HG03159 (cell line): Measurements from ENCODE around the gene CLRN3.

Source experiments
- ATAC-seq: cut with Tn5 transposase; IDR thresholded peaks from one replicate; pipeline ENCODE4 v1.9.1; 2021; ENCODE audit warnings: mild to moderate bottlenecking, moderate library complexity; ENCODE audit not compliant: unreplicated experiment

CLRN3 gene

DNA sequence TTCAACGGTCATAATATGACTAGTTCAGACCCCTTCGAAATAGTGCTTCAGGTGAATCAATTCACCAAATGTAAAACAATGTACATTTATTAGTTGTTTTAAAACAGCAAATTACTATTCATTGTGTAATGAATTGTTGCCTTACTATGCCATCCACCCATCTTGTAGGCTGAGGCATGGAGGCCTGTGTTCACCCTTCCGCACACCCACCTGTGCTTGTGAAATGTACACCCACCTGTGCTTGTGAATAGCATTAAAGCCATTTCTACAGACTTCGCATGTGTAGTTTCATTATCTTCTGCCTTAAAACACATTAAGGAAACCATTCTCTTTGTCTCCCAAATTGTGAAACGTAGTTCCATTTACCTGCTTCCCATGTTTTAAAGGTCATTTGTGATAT, 16.8 kb downstream of the CLRN3 start:
- ATAC-seq, result no peak

DNA sequence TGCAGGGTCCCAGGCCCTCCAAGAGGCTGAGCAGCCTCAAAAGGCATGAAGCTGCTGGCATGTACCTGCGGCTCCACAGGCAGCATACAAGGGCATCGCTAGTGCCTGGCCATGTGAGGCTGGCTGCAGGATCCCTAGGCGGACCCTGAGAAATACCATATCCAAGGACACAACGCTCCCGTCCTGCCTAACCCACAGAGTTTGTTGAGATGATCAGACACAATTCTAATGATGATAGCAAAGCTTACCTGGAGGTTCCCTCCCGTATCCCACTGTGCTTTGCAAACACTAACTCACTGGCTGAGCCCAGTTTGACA, 17.3 kb downstream of the CLRN3 start:
- ATAC-seq, result no peak

DNA sequence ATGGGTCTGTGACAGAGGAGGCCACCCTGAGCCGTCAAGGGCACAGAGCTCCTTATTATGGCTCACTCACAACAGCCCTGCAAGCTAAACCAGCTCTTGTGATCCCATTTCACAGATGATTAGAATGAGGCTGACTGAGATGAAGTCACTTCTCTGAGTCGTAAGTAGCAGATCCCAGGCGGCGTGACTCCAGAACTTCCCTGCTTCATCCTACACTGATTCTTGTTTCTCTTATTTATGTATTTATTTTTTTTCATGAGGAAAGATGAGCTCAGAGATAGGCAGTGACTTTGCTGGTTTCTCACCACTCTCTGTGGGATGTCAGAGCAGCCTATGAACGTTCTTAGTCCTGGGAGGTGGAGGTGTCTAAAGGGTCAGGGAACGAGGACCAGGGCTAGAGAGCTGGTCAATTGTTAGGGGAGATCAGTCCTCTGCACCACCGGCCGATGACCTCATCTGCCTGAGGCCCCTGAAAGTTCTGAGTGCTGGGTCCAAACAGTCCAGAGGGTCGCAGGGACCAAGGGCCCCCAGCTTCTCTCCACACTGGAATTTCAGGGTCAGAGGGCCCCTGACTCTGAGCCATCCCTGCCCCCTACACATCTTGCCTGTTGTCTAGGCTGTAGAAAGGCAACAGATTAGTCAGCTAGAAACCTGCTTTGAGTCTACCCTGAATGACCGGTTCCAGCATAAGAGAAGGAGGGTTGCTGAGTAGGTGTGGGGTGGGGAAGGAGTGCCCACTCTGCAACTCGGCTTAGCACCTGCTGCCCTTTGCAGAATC, 17.9 kb downstream of the CLRN3 start:
- ATAC-seq, result no peak

DNA sequence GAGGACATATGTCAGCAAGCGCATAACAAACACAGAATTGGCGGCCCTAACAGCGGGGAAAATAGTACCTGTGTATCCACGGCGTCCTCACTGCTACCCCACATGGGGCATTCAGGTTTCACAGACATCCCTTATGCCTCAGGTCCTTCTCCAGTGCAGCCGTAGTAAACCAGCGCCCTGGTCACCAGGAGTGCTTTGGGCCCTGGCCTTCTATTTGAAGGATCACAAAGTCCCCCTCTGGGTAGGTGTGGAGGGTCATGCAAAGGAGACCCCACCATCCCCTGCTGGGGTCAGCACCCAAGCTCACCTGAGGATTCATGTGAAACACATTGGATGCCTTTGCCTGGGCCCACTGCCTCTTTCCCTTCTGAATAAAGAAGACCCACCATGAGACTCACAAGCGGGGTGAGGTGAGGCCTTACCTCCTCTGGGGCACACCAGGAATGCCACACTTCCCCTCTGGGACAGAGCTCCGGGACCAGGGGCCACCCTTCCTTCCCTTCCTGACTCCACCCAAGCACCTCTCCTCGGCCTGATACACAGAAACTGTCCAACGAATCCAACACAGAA, 18.8 kb downstream of the CLRN3 start:
- ATAC-seq, result no peak

DNA sequence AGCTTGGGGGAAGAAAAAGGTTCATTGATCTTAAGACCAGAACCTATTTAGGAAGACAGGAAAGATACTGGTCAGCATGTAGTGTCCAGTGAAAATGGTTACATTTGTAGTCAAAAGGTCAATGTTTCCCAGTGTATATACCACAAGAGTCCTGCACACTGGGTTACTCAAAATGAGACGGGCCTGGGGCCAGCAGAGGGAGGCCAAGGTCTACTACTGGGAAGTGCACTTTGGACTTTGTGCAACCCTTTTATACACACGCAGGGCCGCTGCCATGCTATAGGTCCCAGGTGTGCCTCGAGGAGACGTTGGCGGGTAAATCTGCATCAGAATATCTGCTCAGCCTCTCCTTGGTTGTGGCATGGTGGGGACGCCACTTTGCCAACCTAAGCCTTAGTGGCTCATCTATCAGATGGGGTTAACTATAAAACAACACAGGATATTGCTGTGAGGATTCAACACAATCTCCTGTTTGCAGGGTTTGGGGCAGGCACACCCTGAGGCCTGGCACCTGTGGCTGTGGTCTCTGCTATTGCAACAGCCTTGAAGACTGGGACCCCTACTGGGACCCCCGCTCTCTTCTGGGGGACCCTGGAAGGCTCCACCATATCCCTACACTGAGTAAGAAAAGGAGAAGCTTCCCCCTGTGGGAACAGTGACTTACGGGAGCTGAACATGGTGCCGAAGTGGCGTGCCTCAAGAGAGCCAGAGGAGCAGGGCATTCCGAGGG, 19.7 kb downstream of the CLRN3 start:
- no peak for ATAC-seq

DNA sequence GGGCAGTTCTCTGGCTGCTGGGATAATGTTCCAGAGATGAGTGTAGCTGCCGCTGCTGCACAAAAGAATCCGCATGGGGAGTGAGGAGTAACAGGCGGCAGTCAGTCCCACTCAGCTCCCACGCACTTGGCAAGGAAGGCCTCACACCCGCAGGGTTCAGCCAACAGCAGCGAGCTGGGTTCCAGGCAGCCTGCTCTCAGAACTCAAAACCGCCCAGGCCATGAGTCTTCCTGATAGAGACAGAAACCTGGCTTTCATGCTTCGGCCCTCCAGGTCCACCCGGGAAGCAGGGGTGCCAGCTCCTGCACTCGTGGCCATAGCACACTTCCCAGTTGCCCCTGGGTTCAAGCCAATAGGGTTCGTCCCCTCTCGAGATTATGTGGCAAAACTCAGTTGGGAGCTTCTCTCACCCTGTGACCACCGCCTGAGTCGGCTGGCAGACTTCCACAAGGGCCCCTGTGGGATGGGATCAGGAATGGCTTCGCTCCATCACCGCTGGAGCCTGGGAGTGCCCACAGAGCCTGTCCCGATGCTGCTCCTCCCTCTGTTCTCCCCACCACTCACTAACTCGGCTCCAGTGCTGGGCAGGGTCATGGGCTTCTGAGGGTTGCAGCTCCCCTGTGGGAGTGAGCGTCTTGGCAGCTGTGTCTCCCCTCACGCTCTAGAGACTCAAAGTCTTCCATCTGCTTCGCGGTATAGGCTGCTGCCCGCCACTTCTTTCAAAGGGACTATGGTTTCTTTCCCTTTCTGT, 20.6 kb downstream of the CLRN3 start:
- ATAC-seq, result no peak

DNA sequence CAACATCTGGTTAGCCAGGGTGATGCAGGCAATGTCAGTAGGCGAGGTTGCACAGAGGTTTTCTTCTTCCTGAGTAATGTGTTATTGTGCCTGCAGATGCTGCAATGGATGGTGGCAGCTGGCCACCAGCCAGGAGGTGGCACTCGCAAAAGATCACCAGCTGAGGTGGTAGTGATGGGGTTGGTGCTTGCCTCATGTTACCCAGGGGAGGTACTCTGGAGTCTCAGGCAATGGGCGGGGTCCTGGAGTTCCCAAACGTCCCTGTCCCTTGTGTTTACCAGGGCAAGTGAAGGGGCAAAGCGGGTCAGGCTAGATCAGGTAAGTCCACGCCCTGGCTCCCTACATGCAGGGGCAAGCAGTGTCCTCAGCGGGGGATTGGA, 21.1 kb downstream of the CLRN3 start:
- no peak for ATAC-seq

DNA sequence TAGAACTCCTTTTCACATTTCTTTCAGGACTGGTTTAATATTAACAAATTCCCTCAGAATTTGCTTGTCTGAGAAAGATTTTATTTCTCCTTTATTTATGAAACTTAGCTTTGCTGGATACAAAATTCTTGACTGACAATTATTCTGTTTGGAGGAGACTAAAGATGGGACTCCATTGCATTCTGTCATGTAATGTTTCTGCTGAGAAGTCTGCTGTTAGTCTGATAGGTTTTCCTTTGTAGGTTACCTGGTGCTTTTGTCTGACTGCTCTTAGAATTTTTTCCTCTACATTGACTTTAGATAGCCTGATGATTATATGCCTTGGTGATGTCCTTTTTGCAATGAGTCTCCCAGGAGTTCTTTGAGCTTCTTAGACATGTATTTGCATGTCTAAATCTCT, 23.4 kb downstream of the CLRN3 start:
- ATAC-seq, result no peak

DNA sequence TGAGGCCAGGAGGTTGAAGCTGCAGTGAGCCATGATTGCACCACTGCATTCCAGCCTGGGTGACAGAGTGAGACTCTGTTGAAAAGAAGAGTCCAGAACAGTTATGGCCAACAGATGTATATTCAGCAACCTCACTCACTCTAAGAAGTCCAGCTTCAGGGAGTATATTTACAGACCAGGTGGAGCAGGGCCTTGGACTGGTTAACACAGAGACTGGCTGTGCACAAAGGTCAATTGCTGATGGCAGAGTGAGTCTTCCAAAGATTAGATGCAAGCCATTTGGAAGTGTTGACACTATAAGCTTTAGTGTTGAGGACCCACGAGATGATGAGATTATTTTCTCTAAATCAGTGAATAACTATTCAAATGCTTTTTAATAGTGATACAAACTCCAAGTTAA, 24.9 kb downstream of the CLRN3 start:
- ATAC-seq, result no peak

DNA sequence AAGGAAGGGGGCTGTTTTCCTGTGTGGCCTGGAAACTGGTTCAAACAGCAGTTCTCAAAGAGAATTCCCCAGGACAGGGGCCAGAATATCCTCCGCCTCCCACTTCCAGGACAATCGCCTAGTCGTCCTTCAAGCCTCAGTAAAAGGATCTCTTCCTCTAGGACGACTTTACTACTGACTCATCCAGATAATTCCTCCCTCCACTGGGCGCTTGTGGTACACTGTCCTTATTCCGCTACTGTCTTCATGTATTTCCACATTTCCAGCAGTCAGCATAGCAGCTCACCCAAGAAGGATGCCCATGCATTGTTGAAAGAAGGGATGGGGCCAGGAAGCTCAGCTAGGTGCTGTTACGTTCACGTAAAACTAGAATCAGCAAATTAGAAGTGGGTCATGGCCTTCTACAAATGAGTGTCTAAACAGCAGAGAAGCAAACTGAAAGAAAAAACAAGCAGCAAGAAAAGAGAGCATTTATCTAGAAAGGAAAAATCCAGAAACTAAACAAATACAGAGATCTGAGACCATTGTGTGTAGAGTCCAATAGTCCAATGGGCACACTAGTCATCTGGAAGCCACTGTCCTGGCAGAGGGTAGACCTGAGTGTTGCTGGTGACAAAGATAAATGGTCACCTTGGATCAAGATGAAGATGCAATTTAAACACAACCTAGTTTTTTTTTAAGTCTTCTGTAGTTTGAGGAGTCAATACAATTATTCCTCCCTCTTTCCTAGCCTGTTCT, 26.3 kb downstream of the CLRN3 start:
- no peak for ATAC-seq

DNA sequence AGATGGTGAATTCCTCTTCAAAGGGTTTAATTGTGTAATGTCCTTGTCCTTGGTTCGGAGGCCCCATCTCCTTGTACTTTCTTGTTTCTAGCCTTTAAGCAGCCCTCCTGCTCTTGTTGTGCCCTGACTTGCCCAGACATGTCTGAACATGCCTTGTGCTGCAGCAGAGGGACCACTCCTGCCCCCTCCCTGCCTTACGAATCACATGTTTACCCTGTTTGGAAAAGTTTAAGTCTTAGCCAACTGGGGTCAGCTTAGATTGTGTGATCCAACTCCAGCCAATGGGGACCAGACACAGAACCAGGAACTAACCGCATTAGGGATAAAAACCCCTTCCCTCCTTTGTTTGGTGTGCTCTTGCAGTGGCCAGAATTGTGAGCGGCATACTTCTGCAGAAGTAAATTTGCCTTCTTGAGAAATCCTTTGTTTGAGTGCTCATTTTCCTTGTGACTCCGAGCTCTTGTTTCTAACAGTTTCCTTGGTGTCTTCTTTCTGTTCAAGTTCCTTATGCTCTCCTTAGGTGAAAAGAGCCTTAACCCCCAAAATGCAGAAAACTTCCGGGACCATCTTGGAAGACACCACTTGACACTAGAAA, 29.4 kb downstream of the CLRN3 start:
- no peak for ATAC-seq

DNA sequence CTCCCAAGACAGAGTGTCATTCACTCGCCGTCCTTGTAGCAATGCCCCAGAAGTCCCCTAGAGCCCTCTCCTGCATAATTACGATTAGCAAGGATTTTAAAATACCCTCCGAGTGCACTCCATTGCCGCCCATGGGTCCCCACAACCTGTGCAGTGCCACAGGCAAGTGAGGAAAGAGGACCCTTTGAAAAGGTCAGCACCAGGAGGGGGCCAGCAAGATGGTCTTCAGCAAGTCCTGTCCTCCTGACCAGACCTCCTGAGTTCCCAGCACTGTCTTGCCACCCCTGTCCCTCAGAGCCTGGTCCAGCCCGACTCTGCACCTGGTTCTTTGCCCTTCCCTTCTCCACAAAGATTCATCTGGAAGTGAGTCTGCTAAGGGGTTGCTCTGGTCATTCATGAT, 32.1 kb downstream of the CLRN3 start:
- ATAC-seq, result no peak

DNA sequence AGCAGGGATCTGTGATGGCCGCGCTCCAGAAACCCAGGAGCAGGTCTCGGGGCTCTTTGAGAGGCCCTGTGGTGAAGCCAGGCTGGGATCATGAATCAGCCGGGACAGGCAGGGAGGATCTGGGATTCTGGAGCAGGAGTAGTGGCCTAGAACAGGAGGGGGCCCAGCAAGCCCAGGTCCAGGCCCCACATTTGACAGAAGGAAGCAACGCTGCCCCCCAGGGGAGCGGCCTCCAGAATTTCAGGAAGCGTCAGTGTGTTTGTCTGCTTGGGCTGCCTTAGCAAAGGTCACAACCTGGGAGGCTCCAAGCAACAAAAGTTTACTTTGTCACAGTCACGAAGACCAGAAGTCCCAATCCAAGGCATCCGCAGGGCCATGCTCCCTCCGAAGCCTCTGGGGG, 36.8 kb downstream of the CLRN3 start:
- no peak for ATAC-seq

DNA sequence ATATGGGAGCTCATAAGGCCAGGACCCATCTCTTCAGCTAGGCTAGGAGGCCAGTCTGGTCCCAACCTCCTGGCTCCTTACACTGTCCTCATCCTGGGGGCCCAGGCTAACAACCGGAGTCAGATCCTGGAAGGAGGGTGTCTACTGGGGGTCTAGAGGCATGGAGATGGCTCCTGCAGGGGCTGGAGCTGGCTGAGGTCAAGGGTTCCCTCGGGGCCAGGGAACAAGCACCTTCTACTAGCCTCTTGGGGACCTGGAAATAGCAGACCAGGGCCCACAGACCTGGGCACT, 37.2 kb downstream of the CLRN3 start:
- no peak for ATAC-seq

DNA sequence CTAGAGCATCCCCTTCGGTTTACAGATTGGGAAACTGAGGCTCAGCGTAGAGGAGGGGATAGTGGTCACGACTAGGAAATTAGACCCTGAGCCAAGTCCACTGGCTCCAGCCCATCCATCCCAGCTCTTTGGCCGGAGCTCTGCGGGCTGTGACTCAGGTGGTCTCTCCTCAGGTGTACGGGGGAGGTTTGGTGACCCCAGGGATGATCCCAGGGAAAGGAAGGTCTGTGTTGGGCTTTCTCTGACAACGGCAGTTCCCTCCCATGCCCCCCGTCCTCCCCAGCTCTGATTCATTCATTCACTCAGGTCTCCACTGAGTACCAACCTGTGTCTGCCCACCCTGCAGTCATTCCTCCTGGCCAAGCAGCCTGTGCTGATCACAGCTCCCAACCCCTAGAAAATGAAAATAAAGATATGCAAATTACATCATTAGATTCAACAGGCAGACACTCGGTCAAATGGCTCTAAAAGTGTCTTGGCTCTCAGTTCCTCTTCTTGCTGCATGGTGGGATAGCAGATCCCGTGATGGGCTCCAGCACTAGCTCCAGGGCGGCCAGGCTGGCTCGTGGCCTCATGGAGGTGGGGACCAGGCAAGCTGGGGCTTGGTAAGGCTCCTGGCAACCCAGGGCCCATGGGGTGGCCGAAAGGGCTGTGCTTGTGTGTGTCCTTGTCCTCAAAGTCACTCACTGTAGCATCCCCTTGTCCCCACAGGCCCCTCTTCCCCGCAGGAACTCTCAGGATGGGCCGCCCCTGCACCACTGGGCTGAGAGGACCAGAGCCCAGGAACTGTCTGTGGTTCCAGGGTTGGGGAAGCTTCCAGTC, 37.8 kb downstream of the CLRN3 start:
- ATAC-seq, result peak; percentile 88

DNA sequence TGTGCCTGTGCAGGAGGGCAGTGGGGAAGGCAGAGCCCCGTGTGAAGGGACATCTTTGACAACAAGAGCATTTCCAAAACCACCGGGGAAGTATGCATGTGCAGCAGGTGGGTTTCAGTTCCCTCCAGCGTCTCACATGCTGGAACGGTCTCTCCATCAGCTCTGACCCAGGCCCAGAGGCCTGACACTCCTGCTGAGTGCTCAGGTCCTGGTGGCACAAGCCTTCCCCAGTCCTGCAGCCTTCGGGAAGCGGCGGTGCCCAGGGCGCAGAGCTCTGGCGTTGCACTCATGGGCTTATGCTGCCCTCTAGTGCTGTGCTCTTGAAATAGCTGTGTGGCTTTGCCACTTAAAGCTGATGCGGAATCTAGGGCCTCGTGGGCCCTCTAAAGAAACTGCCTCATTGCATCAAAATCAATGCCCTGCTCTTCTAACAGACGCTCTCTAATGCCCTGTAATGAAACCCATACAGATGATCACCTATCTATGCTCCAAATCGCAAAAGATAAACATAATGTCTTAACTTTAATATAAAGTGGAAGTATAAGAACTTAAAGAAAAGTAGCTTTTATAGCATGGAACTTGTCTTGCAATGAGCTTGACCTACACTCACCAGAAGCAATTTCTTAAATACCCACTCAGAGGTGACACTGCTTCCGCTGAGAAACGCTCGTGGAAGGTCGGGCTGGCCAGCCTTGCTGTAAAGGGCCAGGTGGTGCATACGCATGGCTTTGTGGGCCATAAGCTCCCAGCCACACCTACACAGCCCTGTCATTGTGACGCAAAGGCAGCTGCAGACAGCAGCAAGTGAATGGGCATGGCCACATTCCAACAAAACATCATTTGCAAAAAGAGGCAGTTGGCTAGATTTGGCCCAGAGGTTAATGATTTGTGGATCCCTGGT, 38.6 kb downstream of the CLRN3 start:
- ATAC-seq, result peak; percentile 53

DNA sequence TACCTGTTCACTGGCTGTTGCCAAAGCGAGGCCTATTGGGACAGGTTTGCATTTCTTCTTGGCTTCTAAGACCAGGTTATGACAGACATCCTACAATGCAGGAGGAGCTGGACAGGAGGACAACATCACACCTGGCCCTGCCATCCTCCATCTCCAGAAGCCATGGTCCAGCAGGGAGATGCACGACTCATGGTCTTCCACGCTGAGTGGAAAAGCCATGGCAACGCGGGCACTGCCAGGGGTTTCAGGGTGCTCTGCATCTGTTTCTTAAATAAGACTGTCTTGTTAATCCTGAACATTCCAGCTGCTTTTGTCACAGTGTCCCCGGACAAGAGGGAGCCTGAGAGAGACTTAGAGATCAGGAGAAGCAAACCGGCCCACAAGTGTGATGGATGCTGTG, 40.3 kb downstream of the CLRN3 start:
- ATAC-seq, result no peak

DNA sequence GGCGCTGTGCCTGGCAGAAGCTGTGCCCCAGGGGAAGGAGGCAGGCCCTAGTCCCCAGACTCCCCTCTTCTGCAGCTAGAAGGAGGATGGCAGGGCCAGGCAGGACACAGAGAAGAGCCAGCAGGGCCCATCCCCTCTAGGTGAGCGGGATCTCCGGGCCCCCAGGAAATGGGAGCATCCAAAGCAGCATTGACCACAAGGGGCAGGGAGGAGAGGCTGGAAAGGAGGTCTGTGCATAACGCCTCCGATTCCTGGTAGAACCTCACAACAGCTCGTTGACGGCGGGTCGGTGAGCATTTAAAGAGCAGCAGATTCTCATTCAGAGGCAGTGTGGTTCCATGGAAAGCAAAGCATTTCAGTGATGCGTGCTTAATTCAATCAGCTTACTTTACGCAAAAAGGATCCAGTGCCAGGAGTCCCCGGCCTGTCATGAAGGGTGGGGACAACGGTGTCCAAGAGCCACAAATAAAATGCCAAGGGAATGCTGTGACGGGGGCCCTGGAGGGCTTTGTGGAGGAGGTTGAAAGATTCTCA, 41.0 kb downstream of the CLRN3 start:
- ATAC-seq, result no peak

DNA sequence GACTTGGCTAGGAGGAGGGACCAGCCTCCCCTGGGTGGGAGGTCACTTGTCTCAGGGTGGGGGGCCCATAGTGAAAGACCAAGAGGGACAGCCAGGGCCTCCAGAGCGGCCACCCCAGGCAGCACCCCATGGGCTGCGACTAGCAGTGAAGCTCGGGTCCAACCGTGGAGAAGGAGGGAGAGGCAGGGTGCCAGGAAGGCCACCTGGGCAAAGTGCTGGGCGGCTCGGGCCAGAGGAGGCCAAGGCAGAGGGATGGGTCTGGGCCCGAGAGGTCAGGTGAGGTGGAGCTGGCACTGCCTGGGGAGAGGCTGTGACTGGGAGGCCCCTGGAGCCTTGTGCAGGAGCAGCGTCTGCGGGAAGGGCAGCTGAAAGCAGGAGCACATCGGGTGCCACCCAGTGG, 41.8 kb downstream of the CLRN3 start:
- ATAC-seq, result no peak
